Measurements from ENCODE around the gene MED22. TPM values are rescaled to one million over a fixed set of nuclear protein-coding genes. Genes with fewer than 3 reads are reported as not detected.

The MED22 gene
- 19.3 and 20.9 TPM in 2 replicates for total RNA-seq

DNA sequence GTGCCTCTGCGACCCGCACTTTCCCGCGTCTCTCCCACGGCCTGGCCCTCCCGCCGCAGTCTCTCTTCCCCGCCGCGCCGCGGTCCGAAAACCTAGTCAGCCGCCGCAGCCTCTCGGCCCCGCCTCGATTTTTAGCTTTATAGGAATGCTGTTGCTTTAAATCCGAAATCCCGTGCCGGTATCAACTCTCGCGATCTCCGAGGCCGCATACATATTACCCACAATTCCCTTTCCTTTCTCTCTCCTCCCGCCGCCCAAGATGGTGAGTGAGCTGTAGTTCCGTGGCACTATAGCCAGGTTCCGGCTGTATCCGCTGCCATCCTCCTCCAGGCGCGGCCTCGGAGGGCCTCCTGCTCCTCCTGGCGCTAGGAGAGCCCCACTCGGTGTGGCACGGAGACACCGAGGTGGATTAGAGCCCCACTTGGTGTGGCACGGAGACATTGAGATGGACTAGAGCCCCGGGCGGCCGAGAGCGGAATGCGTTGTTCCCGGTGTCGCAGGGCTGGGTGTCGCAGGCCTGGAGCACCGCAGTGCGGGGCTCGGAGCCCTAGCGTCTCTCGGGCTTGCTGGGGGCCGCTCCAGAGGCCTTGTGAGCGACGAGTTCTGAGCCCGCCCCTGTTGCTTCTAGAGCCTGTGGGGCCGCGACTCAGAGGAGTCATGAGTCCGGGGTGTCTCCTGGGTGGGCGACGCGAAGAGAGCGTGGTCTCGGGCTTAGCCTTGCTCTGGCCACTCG, at the start of gene MED22, which contains the start of gene RPL7A:
Gene MED22 (minus strand): TSS at position 147 of the 733 bp plus-strand sequence. CDS start 1,469 bp downstream, outside the sequence.
Gene RPL7A (plus strand): TSS at position 234 of the 733 bp plus-strand sequence. CDS start 26 bp downstream, at position 260.

GRCh38 chr9:133375724-133376654, 28.1 kb upstream of the MED22 start, which contains the start of the genes STKLD1 and SURF4:
Gene STKLD1, plus strand, starts transcription at chr9:133376366. Its CDS starts 108 bp downstream, at chr9:133376474.
Gene SURF4, minus strand, starts transcription at chr9:133376060. Its CDS starts 91 bp downstream, at chr9:133375969.

GRCh38 chr9:133356391-133357091, 8.6 kb upstream of the MED22 start, which contains the start of the genes SURF1 and SURF2:
Gene SURF1, minus strand, starts transcription at chr9:133356487. Its CDS starts 34 bp downstream, at chr9:133356453.
Gene SURF2, plus strand, starts transcription at chr9:133356550. Its CDS starts 43 bp downstream, at chr9:133356593.

DNA sequence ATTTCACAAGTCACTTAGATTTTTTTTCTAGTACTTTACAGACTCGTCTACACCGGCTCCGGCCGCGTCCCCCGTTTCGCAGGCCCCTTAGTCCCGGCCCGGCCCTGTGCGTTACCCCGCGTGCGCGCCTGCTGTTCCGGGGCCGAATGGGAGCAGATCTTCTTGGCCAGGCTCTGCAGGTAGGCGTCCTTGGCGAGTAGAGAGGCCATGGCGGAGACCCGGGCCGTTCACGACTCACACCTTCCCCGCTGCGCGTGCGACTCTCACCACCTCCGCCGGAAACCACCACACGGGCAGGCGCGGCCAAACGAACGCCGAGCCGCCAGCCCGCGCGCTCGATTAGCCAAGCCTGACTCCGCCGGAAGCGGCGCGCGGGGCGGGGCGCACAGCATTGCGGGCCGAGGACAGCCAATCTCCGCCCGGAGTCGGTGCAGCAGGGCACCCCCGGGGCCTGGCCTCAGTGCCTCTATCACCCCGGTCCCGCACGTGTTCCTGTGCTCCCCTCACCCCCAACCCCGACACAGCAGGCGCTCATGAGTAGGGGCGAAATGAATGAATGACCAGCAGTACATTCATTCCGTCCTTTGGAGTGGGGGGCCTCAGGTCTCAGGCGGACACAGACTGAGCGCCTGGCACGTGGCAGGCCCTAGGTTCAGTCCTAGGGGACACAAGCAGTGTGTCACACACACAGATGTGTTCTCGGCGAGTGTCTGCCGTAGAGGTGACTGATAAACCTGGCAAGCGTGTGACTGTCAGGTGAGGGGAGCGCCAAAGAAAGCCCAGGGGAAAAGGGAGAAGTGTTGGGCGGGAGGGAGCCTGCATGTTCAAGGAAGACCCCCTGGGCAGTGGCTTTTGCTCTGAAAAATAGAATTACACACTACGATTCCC, 11.8 kb downstream of the MED22 start, which contains the start of gene SURF6:
Gene SURF6 (minus strand): TSS at position 265 of the 888 bp plus-strand sequence. CDS start 56 bp downstream, at position 209.

Other genes with a start within 250 kb of the MED22 start
- 14.9 and 17.5 TPM in 2 replicates for gene RALGDS, start 226.9 kb downstream of the MED22 start, total RNA-seq
- 5.7 and 15.4 TPM in 2 replicates for gene GBGT1, start 184.2 kb downstream of the MED22 start, total RNA-seq
- not detected in 2 replicates for gene OBP2B, start 138.9 kb downstream of the MED22 start, total RNA-seq
- gene ABO, start 72.9 kb downstream of the MED22 start, total RNA-seq: not detected in 2 replicates
- gene SURF6, start 11.9 kb downstream of the MED22 start, total RNA-seq: 12.8 and 18.4 TPM in 2 replicates
- gene RPL7A, start 87 bp upstream of the MED22 start, total RNA-seq: 3,220 and 5,278 TPM in 2 replicates
- 37.9 TPM in 2 replicates for gene SURF1, start 8.4 kb upstream of the MED22 start, total RNA-seq
- gene SURF2, start 8.4 kb upstream of the MED22 start, total RNA-seq: 10.0 and 14.5 TPM in 2 replicates
- 295 and 445 TPM in 2 replicates for gene SURF4, start 27.9 kb upstream of the MED22 start, total RNA-seq
- gene STKLD1, start 28.2 kb upstream of the MED22 start, total RNA-seq: 0.13 and 1.4 TPM in 2 replicates
- 14.7 and 18.2 TPM in 2 replicates for gene REXO4, start 69.9 kb upstream of the MED22 start, total RNA-seq
- 0.39 and 4.0 TPM in 2 replicates for gene ADAMTS13, start 74.2 kb upstream of the MED22 start, total RNA-seq
- 5.8 and 9.4 TPM in 2 replicates for gene CACFD1, start 111.8 kb upstream of the MED22 start, total RNA-seq
- gene SLC2A6, start 131.0 kb upstream of the MED22 start, total RNA-seq: 3.5 and 28.6 TPM in 2 replicates
- 1.0 TPM in 1 of 2 replicates, not detected in the other for gene MYMK, start 176.8 kb upstream of the MED22 start, total RNA-seq
- gene ADAMTSL2, start 186.6 kb upstream of the MED22 start, total RNA-seq: 0.26 and 2.4 TPM in 2 replicates